8988T (cell line): Measurements from ENCODE around the gene ADAMTSL1.

Source experiments
- DNase-seq: peaks from one replicate; pipeline ENCODE4 v3.0.0; 2011

Gene ADAMTSL1

DNA sequence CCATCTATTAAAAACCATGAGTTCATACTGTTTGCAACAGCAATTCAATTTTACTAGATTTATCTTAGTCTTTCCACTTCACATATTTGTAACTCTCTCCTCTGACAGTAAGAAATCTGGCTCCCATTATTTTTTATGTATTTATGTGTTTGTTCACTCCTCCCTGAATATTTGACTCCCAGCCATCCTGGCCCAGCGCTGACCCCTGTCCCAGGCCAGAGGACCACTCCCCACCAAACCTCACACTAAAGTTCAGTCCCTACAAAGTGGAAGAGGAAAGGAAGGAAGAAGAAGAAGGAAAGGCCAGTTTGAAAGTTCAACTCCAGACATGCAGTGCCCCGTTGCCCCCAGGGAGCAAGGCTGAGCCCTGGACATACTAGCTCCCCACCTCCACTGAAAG, 271.8 kb downstream of the ADAMTSL1 start:
- no peak for DNase-seq

DNA sequence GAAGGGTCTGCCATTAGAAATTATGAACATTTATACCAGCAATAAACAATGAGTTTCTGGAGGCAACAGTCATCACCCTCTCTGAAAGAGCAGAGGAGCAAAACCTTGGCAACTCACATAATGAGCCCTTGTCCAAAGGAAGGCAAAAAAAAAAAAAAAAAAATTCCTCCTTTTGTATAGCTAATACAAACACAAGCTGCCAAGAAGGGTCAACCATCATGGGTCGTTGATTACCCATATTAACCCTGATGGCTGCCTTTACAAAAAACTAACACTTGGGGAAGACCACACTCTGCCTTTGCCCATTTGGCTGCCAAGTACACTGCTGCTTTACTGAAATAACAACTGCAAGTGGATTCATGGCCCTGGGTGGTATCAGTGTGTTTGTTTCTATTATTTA, 272.7 kb downstream of the ADAMTSL1 start:
- DNase-seq: no peak

DNA sequence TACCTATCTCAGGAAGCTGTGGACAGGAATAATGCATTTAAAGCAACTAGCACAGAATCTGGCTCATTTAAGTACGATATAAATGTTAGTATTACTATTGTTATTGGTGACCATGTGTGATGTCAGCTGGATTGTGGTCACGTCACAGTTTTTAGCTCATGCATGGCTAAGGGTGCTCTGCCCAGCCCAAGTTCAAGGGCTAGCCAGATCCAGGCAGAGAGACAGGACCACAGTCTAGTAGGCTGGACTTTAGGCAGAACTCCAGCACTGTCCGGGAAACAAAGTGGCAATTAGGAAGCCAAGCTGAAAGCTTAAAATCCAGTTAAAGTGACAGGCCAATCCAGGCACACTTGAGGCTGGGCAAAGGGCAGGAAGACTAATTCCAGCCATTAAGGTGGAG, 273.6 kb downstream of the ADAMTSL1 start:
- no peak for DNase-seq

DNA sequence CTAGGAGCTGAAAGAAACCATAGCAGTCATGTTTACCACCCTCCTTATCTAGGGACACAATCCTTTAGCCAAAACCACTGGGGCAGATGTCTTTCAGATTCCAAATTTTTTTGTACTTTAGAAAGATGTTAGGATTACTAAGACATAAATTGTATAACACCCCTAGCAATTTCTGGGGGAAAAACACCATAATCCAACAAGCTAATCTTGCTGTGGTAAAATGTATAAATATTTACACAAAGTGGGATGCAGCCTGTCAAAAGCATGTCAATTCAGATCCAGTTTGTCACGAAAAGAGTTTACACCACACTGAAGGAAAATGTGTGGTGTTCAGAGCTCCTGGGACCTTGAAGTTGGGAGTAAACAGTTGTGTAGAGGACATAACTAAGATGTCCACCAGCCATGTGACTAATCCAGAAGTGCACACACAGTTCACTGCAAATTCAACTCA, 274.3 kb downstream of the ADAMTSL1 start:
- DNase-seq: no peak

DNA sequence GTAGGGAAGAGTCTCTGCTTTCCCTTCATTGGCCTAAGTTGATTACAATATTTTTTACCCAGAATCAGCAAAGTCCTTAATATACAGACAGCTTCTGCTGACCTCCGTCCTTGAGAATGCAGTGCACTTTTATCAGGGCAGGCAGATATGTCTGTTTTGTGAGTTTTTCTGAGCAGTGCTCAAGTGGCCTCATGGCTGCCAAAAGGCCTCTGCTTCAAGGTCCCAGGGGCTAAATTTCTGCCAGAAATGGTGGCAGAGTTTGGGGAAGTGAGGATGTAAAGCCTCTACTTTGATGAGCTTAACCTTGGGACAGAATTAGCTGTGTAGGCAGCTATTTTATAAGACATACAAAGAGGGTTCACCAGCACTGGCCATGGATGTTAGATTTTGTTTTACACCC, 275.8 kb downstream of the ADAMTSL1 start:
- no peak for DNase-seq

DNA sequence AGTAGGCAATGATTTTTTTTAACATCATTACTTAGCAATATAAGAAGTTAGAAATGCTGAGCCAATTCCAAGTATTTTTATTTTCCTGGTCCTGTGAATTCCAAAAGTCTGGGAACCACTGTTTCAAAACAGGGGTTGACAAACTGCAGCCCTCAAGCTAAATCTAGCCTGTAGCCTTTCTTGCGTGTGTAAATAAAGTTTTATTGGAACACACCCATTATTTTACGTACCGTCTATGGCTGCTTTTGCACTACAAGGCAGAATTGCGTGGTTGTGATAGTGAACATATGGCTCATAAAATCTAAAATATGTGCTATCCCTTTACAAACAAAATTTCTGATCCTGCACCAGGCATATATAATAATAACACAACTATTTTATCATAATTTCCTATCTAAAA, 280.0 kb downstream of the ADAMTSL1 start:
- no peak for DNase-seq

DNA sequence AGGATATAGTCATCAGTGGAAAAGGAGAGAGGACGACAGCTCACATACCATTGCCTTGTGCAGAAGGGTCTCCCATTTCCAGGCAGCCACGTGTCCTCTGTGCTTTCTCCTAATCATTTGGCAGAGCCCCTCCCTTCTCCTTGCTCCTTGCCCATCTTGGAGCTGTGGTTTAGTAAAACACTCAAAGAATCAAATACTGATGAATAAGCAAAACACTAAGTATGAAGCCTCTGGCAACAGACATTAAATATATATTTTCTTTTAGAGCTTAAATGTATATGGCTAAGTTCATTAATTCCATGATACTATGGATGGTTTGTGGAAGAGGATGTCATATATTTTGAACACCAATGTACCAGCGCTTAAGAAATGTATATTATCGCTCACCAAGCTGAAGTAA, 280.6 kb downstream of the ADAMTSL1 start:
- DNase-seq: no peak

DNA sequence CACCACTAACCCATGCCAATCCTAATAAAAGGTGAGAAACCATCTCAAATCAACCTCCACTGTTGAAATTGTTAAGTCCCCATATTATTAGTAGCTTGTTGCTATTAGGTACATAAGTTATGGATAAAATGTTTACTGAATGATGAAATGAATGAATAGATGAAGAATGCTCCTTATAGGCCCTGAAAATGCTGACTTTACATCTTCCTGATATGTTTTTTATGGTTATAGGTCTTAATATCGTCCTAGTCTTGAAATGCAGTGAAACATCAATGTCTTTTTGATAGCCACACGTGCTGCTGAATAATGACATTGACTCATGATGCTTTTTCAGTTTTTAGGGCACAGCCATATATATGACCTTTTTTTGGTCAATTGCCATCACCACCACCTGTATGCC, 281.3 kb downstream of the ADAMTSL1 start:
- no peak for DNase-seq

DNA sequence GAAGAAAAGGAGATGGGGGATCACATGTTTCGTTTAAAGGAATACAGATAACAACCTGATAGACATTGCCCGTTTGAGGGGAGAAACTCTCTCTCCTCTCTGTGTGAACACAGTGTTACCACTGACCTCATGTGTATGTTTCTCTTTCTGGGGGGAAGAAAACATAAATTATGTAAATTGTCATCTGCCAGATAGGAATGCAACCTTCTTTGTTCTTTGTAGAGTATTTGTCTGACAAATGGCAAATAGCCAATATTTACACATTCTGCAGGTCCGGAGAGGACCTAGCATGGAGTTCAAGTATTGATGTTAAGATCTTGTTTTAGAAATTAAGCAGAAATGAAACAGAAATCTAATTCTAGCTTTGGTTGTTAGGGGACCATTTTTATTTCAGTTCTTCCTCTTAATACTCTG, 282.8 kb downstream of the ADAMTSL1 start:
- no peak for DNase-seq

DNA sequence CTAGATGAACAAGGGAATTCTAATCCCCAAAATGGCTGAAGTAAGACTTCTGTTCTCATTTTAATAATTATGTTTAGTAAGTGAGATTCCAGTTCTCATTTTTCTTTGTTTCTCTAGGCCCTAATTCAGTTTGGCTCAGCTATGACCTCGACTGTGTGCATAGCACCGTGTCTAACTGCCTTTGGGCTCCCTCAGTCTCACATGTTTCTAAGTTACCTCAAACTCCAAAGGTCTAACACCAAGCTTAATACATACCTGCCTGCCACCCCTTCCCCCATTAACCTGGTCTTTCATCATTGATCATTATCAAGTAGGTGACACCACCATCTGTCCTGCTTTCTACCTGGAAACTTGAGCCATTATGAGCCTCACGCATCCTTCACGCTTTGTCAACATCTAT, 285.9 kb downstream of the ADAMTSL1 start:
- no peak for DNase-seq

DNA sequence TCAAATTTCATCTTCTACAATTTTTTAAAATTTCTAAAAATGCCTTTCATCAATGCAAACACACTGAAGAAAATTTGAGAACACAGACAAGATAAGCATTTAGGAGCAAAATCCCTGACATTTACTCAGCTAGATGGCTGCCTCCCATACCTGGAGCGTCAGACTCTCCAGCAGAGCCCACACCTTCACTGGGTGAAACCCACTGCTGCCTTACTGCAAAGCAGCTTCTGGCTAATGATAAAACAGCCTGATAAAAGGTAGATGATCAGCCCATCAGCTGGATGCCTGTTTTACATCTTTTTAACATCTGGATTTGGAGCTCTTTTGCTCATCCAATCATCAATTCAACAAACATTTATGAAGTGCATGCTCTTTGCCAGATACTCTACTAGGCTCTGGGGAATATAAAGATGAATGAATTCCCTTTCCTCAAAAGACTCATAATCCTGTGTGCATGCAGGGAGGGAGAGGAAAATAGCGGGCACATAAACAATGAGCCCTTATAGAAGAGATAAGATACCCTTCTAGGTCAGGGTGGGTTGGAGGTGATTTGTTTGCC, 287.9 kb downstream of the ADAMTSL1 start:
- DNase-seq: no peak

DNA sequence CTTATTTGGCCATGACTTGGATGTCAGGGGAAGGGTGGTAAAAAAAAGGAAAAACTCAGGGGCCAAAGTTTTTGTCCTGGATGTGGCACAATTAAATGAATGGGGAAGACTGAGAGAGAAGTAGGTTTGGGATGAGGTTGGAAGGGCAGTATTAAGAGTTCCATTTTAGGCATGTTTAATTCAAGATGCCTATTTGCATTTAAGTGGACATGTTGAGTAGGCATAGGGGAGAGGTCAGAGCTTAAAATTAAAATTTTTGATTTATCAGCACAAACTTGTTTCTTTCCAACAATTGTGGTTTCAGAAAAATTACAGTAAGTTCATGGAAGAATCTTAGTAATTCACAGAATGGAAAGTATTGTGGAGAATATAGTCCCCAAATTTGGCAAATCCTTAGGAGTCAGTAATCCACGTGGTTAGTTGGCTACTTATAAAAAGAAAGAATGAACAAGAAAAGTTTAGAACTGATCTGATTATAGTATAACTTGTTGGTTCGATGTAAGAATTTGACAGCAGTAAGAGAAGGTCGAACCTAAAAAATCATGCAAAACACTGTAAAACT, 293.1 kb downstream of the ADAMTSL1 start:
- DNase-seq: no peak

DNA sequence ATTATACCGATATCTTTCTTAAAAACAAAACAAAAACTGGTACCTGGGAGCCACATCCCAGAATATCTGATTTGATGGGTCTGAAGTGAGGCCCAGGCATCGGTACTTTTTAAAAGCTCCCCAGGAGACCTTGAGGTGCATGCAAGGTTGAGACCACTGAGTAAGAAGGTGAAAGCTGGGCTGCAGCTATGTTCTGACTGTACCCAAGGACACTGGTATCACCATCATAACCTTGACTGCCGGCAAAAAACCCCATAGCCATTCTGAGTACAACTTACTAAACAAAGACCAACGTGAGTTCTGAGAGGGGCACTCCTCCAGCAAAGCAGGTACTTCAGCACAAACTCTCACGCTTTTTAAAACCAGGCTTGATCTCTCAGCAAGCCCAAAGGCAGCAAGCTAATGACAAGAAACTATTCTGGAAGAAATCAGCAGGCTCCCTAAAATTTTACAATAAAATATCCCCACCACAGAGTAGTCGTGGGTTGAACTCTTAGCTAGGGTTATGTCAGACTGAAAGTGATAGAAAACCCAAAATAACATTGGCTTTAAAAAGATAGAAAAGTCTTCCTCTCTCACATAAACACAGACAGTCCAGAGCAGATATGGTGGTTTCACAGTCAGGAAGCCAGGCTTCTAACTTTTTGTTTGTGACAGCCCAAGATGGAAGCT, 295.1 kb downstream of the ADAMTSL1 start:
- no peak for DNase-seq

DNA sequence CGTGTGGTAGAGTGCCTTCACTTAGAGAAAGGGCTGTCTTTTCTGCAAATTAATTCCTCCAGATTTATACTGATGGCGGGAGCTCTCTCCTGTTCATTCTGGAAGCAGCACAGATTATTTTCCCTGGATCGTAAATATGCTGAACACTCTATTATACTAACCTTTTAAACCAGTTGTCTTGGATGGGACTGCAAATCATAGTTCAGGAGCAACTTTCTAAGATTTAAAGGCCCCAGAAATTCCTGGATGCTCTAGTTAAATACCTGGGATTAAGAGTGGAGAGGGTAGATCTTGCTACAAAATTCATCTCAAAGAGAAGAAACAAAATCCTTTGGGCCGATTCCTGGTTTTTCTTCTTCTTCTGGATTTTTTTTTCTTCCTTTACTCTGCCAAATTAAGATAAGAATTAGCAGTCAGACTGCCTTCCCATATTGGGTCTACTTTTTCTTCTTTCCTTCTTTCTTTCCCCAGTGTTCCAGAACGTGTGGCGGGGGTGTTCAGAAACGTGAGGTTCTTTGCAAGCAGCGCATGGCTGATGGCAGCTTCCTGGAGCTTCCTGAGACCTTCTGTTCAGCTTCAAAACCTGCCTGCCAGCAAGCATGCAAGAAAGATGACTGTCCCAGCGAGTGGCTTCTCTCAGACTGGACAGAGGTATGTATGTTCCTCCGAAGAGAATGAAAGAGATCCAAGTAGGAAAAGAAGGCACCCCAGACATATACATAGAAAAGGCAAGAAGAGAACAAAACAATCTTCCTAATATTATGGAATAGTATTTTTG, 296.4 kb downstream of the ADAMTSL1 start:
- no peak for DNase-seq

DNA sequence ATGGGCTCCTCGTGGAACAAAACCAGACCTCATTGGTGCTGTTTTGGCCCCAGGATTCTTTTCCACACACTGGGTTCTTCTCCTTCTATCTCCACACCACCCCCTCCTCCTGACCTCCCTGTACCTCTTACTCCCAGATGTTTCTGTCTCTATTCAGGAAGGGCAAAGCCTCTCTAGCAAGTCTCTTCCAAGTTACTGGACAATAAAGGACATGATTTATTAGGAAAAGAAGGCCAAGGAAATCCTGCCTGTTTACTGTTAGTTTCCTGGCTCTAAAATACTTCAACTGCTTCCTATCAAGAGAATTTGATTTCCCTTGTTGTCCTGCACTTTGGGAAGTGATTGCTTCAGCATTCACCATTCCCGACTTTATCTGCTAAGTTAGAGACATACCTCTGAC, 297.1 kb downstream of the ADAMTSL1 start:
- DNase-seq: no peak

DNA sequence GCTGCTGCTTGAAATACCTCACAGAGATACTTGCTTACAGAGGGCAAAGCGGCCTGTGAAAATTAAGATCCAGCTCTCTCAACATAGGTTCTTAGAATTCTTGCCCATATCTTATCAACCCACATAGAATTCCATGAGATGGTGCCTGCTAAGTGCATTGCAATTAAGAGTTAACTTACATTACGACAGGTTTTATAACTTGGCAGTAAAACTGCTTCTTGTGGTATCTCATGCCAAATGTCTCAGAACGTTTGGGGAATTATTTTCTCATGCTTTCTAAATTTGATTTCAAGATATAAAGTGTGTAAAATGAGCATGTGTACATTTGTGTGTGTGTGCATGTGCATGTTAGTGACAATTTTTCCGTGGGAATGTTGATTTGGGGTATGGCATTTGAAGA, 297.8 kb downstream of the ADAMTSL1 start:
- no peak for DNase-seq

DNA sequence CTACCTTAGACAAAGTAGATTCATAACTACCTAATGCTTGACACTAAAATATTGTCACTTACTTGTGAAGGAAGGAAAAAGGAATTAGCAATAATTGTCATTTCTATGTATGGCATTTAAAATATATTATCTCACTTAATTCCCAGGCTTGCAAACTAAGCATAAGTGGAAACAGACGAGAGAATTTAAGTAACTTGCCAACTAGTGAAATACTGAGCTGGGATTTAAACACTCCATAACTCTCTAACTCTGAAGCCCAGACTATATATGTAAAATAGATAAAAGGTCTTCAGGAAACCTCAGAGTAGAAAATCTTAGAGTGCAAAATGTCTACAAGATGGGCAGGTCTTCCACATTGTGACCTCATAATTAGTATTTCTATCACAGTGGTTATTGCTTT, 301.3 kb downstream of the ADAMTSL1 start:
- no peak for DNase-seq

DNA sequence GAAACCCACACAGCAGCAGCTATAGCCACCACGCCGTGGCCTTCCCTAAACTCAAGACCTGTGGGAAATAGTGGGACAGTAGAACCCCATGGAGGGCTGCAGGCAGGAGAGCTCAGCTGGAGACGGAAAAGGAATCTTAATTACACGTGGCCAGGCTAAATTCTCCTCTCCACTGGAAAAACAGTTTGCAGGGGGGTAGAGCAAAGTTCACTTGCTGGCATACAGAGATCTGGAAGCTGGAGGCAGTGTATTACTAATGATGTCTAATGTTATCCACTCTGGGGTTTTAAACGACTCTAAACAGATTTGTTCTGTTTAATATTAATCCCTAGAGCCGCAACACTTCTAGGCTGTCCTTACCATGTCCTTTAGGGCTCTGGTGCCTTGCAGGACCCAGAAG, 302.0 kb downstream of the ADAMTSL1 start:
- no peak for DNase-seq

DNA sequence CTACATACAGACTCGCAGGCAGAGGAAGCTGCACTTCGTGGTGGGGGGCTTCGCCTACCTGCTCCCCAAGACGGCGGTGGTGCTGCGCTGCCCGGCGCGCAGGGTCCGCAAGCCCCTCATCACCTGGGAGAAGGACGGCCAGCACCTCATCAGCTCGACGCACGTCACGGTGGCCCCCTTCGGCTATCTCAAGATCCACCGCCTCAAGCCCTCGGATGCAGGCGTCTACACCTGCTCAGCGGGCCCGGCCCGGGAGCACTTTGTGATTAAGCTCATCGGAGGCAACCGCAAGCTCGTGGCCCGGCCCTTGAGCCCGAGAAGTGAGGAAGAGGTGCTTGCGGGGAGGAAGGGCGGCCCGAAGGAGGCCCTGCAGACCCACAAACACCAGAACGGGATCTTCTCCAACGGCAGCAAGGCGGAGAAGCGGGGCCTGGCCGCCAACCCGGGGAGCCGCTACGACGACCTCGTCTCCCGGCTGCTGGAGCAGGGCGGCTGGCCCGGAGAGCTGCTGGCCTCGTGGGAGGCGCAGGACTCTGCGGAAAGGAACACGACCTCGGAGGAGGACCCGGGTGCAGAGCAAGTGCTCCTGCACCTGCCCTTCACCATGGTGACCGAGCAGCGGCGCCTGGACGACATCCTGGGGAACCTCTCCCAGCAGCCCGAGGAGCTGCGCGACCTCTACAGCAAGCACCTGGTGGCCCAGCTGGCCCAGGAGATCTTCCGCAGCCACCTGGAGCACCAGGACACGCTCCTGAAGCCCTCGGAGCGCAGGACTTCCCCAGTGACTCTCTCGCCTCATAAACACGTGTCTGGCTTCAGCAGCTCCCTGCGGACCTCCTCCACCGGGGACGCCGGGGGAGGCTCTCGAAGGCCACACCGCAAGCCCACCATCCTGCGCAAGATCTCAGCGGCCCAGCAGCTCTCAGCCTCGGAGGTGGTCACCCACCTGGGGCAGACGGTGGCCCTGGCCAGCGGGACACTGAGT, 303.2 kb downstream of the ADAMTSL1 start:
- DNase-seq: no peak

DNA sequence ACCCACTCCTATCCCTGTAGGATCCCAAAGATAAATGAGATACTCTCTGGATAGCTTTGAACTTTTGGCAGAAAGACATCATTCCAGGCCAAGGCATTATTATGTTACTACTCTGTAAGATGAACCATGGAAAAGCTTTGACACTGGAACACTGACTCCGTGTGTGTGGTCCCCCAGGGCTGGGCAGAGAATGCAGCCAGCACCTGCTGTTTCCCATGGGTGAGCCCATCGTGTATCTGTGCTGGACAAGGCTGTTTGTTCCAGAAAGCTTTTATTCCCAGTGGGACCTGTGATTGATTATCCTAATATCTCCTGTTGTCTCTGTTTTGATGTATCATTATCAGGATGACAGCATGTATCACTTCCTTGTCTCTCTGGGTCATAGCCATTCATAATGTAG, 304.2 kb downstream of the ADAMTSL1 start:
- DNase-seq: no peak

DNA sequence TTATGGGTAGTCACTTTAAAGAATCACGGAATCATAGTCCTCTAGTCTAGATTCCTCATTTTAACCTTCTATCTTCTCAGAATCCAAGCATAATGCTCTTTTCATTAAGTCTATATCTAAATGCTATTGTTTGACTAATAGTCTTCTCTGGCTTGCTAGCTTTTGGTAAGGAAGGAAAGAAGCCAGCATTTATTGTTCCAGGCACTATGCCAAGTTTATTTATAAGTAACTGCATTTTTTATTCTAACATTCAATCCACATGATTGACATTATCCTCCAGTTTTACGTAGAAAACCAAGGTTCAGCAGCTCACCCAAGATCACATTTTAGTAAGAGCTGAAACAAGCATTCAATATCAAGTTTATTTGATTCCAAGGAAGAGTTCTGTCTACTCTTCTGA, 304.9 kb downstream of the ADAMTSL1 start:
- no peak for DNase-seq

DNA sequence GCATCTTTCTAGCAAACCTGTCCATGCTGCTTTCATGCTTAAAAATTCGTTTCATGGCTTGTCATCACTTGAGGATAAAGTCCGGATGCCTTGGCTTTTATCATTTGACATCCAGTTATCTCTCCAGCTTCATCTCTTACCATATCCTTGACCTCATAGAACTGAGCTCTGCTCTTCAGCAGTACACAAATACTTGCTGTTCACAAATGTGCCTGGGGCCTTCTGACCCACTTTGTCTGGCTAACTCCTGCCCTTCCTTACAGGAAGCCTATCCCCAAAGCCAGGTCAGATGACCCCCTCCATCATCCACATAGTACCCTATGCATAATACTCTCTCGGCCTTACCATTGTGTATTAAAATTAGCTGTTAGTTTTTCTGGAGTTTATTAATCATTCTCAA, 310.0 kb downstream of the ADAMTSL1 start:
- DNase-seq: no peak

DNA sequence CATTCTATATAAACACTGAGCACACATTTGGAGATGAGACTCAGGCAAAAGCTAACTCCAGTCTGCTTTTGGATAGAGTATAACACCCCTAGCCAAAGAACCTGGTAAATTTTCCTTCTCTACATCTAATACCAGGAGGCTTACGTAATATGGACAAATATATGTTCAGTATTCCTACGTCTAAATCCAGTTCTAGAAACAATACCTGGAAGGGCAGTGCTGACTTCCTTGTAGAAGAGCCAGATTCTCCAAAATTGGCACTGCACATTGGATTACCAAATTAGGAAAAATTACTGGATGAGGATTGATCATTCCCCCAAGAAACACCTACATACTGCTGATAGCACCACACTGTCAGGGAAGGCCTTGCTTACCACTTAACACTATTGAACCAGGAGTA, 311.7 kb downstream of the ADAMTSL1 start:
- DNase-seq: no peak
